Cerebellar cortex (tissue), 1 donor: ENCODE data around the gene SHISAL1.

Source experiments
- DNase-seq: peaks from one replicate; pipeline ENCODE4 v3.0.0-alpha.2; 2015; ENCODE audit warnings: low spot score

SHISAL1 gene

GRCh38 chr22:44301039-44301438 lies 11.7 kb downstream of the SHISAL1 start:
- DNase-seq, result no peak

DNA sequence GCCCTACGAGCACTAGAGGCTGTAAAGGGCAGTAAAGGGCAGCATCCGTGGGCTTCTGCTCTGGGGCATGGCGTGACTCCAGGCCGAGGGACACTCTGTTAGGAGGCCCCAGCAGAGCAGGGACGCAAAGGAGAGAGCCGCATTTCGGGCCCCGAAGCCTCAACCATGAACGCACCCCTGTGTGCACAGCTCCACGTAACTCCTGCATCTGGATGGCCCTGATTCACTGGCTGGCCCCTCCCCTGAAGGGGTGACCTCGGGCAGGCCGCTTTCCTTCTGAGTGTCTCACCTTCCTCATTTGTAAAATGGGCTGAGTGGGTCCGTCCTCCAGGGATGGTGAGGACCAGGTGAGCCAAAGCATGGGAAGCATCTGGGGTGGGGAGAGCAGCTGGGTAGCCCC lies 13.6 kb downstream of the SHISAL1 start:
- no peak for DNase-seq

DNA sequence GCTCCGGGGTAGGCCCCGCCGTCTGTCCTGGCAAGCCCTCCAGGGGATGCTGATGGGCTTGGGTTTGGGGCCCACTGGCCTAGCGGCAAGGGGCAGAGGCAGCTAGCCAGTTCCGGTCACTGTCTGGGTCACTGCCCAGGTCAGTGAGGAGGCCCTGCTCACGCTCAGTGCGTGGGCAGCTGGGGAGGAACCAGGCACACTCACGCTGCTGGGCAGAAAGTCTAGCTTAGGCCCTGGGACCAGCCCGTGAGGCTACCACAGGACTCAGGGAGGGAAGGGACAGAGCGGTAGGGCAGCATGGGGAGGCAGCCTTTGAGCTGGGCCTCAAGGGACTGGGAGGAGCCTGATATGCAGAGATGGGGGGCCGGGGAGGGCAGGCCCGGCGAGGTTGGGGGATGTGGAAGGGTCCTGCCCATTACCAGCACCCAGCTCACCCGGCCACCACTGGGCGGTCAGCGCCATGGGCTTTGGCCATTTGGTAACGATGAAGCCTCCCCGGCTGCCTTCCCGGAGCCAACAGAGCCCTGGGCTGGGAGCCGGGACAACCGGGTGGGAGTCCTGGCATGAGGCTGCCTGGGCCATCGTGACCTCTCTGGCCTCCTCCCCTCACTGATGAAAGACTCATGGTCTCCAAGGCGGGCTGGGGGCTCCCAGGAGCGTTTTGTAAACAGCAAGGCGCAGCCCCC lies 14.2 kb downstream of the SHISAL1 start:
- DNase-seq, result no peak

DNA sequence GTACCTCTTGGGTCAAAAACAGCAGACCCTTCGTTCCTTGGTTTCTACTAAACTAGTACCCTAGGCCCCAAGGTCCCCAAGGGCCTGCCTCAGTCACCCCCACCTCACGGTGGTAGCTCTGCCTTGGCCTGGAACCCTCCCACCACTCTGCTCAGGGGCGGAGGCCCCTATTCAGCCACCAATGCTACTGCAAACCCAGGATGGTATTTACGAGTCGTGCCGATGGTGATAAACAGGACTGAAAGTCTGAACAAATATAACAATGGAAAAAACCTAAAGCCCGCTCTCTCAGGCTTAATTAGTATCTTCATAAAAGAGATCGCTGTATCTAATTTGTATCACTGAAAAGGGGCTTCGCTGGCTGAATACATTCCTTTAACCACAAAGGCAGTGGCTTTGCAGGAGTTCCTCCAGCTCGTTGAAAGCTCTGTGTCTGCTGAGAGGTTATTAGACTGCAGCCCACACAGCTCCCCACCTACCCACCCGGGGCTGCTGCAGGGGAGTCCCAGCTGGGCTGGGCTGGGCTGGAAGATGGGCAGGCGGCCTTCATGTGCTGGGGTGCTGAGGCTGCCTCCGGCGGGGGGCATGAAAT lies 15.2 kb downstream of the SHISAL1 start:
- no peak for DNase-seq

DNA sequence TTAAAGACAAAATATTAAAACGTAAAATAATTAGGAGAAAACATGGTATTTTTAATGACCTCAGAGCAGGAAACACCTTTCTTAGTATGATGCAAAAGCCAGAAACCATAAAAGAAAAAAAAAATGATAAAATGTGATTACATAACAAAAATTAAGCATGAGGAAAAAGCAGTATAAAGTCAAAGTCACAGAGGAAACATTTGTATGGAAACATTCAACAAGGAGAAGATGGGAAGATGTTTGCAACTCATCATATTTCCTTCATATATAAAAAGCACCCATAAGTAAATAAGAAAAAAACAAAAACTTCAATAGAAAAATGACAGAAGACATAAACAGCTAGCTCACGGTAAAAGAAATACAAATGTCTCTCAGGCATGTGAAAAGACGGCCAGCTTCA lies 17.3 kb downstream of the SHISAL1 start:
- DNase-seq, result no peak

- no peak for DNase-seq
Observed at GRCh38 chr22:44293876-44294275, 18.9 kb downstream of the SHISAL1 start.

DNA sequence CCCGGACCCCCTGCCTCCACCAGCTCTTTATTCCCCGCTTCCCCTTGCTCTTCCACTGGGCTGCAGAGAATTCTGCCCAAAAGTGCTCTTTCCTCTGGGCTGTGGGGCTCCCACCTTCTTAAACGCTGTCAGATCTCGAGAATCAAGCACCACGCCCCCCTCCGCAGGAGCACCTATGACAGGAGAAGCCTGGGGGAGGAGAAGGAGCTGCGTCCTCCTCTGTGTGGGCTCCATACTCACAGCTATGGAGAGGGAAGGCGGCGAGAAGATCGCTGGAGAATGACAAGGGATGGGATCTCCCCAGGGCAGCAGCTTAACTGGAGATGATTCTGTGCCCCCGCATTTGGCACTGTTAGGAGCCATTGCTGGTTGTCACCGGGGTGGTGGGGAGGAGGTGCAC lies 19.7 kb downstream of the SHISAL1 start:
- no peak for DNase-seq

DNA sequence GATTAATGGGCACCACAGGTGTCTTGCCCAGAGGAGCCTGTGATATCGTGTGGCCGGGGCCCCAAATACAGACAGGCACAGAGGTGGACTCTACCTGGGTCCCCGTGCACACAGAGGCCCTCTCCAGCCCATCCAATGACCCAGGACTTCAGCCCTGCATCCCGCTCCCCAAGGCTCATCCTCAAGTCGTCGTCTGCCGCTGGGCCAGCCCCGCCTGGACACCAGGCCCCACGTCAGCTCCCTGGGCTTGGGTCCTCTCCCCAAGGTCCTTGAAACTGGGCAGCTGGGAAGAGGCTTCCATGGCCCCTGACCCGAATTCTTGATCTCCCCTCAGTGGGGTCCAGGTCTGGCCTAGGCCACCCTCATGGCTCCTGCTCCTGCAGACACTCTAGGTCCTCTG lies 20.2 kb downstream of the SHISAL1 start:
- DNase-seq, result no peak

GRCh38 chr22:44291674-44292360 lies 20.9 kb downstream of the SHISAL1 start:
- DNase-seq, result no peak

DNA sequence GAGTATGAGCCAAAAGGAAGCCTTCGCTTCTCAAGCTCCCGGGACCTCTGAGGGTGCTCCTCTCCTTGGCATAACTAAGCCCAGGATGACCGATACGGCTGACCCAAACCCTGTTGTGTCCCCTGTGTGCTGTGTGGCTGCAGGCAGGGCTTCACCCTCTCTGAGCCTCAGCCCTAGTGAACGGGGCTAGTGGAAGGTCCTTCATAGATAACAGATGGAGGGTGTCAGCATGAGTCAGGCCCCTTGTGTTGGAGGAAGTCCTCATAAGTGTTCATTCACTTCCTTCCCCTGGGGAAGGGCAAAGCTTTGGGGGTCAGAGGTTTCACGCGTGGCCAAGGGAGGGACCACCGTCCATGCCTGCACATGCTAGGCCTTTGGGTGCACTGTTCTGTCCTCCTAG lies 21.5 kb downstream of the SHISAL1 start:
- DNase-seq, result no peak

DNA sequence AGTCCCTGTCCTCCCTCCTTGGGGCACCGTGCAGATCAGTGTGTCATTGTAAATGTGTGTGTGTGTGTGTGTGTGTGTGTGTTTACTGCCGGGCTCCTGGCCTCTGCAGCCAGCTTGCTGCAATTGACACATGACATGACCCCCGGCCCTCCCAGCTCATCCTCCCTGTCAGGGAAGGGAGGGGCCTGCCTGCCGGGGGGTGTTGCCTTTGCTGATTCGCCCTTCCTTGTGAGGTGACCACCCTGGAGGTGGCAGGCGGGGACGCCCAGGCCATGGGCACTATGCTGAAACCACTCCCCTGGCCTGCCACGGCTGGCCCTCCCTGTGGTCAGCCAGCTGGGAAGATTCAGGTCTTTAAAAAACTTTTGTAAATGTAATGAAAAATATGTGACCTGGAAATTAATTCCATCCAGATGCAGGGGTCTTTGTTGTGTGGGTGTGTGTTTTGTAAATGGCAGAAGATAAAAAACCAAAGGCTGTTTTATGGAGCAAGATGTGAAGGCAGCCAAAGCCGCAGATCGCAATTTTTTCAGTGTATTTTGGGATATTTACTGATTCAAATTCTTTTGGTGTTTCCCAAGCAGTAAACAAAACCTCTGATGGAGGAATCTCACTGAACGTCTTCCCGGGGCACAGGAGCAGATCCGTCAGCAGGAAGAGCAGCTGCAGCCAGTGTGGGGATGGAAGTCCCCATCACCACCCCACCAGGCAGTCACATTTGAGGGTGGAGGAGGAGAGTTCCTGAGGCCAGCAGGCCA lies 23.2 kb downstream of the SHISAL1 start:
- no peak for DNase-seq

- no peak for DNase-seq
Observed at GRCh38 chr22:44288913-44289312, 23.8 kb downstream of the SHISAL1 start.

GRCh38 chr22:44287741-44288140 lies 25.0 kb downstream of the SHISAL1 start:
- DNase-seq, result no peak

DNA sequence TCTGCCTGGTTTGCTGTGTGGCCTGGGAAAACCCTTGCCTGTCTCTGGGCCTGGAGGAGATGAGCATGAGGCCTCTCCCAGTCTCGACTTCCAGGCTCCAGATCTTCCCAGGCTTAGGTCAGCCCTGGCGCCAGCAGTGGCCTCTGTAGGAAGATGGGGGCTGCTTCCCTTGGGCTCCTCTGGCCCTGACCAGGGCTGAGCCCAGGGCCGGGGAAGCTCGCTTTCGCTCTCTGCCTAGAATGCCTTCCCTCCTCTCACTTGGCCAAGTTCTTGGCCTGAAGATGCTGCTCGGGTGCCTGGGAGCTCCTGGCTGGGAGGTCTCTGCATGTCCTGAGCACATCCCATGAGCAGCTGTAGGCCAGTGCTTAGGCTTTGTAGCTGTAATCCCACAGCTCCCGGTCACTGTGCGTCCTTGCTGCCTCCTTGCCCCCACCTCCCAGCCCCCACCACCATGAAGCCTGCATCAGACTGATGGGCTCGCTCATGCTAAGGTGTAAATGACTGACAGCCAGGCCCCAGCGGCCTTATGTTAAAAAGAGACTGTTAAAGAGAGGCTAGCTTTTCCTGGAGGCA lies 25.5 kb downstream of the SHISAL1 start:
- no peak for DNase-seq

DNA sequence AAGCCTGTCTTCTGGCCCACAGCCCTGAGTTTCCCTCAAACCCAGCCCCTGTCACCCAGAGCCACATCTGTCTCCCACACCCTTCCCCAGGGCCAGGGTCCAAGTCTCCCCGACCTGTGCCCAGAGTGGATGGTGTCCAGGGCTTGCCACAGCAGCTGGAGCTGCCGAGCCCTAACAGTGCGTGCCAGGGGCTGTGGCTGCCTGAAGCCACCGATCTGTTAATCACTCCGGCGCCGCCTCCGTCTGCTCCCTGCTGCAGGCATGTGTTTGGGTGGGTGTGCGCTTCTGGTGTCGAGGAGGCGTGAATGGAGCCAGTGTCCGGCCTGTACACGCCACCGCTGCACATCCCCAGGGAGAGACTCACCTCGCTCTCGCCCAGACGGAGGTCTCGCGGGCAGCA lies 26.1 kb downstream of the SHISAL1 start:
- no peak for DNase-seq

DNA sequence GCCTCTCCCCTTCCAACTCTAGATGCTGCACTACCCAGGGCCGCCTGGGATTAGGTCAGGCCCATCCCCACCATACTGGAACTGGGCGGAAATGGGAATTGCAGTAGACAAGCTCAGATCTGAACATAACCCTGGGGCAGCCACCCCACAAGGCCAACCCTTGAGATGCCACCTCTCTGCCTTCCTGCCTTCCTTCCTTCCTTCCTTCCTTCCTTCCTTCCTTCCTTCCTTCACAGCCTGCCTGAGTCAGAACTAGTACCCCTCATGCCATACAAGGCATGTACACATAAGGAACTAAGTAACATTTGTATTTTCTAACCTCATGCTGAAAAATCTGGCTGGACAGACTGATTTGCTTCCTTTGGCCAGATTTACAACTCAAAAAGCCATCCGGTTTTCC lies 28.0 kb downstream of the SHISAL1 start:
- no peak for DNase-seq

- DNase-seq, result no peak
Observed at GRCh38 chr22:44281768-44282637, 30.7 kb downstream of the SHISAL1 start.

DNA sequence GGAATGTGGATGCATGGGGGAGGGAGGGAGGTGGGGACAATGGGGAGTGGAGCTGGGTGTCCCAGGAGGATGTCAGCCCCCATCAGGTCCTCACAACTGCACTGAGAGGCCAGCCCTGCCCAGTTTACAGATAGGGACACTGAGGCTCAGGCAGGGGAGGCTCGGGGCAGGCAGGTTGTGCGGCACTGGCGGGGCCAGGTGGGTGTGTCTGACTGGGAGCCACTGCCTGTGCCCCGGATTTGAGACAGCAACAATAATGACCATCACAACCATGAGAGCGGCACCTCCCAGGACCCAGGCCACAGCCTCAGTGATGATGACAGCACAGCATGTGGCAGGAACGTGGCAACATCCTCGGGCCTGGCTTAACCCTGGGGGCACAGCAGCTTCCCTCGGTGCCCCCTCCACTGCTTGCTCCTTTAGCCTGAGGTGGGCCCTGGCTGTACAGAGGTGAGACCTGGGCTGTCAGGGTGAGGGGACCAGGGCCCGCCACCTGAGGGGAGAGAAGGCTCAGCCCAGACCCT lies 32.0 kb downstream of the SHISAL1 start:
- no peak for DNase-seq

DNA sequence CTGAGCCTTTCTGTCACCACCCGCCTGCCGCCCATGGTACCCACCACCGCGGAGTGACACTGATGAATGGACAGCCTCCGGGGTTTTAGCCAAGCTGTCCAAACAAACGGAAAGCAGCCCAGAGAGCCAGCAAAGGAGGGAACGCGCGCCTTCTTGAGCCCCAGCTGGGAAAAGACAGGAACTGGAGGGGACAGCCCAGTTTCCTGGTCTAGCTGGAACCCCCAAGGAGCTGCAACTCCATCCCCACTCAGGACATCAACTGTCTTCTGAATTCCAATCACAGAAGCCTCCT lies 33.7 kb downstream of the SHISAL1 start:
- no peak for DNase-seq

DNA sequence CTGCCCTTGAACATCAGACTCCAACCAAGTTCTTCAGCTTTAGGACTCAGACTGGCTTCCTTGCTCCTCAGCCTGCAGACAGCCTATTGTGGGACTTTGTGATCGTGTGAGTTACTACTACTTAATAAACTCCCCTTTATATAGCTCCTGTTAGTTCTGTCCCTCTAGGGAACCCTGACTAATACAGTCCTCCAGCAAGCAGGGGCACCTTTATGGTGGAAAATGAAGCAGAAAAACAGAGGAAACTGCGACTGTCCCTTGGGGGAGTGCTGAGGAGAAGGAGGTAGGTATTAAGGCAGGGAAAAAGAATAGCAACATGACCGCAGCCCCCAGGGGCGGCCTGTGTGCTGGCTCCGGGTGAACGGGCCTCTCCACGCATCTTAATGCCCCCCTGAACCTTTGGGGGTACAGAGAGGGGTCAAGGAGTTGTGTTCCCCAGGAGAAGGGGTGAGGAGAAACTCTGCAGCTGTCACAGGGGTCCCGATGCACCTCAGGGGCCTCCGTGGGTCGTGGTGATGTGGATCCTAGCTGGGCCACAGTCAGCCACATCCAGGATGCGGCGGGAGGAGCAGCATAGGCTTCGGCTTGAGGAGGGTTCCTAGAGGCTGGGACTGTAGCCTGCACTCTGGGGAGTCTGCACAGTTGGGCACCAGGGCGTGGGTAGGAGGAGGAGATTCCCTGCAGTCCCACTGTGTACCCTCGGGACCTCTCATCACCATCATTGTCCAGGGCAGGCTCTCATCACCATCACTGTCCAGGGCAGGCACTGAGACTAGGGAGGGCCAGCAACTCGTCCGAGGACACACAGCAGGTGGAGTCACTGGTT lies 34.3 kb downstream of the SHISAL1 start:
- no peak for DNase-seq
